Endothelial cell (in vitro differentiated cells): Measurements from ENCODE around the gene UBE3B. TPM values are rescaled to one million over a fixed set of nuclear protein-coding genes. Genes with fewer than 3 reads are reported as not detected.

Experiments
- DNase-seq: peaks from one replicate; pipeline ENCODE4 v3.0.0; 2021; ENCODE audit warnings: low spot score
- H3K27ac Mint-ChIP-seq: one replicate; pipeline ENCODE4 v1.8.0; 2021; ENCODE audit warnings: mixed read lengths, inconsistent platforms; ENCODE audit not compliant: unreplicated experiment
- H3K27me3 Mint-ChIP-seq: one replicate; pipeline ENCODE4 v1.8.0; 2021; ENCODE audit warnings: mild to moderate bottlenecking, moderate library complexity, mixed read lengths, inconsistent platforms; ENCODE audit not compliant: unreplicated experiment
- H3K36me3 Mint-ChIP-seq: one replicate; pipeline ENCODE4 v1.8.0; 2021; ENCODE audit warnings: mild to moderate bottlenecking, low read depth, mixed read lengths, inconsistent platforms; ENCODE audit not compliant: unreplicated experiment
- H3K4me1 Mint-ChIP-seq: one replicate; pipeline ENCODE4 v1.8.0; 2021; ENCODE audit warnings: mild to moderate bottlenecking, mixed read lengths, inconsistent platforms; ENCODE audit not compliant: unreplicated experiment
- H3K4me3 Mint-ChIP-seq: one replicate; pipeline ENCODE4 v1.8.0; 2021; ENCODE audit warnings: mild to moderate bottlenecking, mixed read lengths, inconsistent platforms; ENCODE audit not compliant: unreplicated experiment
- H3K9me3 Mint-ChIP-seq: one replicate; pipeline ENCODE4 v1.8.0; 2021; ENCODE audit warnings: mixed read lengths, inconsistent platforms; ENCODE audit not compliant: unreplicated experiment
- CTCF ChIP-seq: fragments of 200-600 bp; sonication (generic); IDR thresholded peaks from one replicate; pipeline ENCODE4 v1.5.0; 2021; ENCODE audit warnings: antibody characterized with exemption; ENCODE audit not compliant: unreplicated experiment
- total RNA-seq: library from RNA; stranded (reverse); fragmentation: NEBNext Ultra II Directional; extraction: Animal tissue kit (Norgen Biotek cat#: 25700); gene quantifications from one replicate; pipeline ENCODE4 v1.2.1, GENCODE V29; 2021; ENCODE audit not compliant: unreplicated experiment

UBE3B gene
- total RNA-seq, 1 donor from 2014 or later: 44.3 TPM

- Mint-ChIP-seq H3K4me1 (peaks cover 7% of the 10 kb centered on the region), H3K27me3 (peaks cover 6% of the 10 kb centered on the region), H3K36me3 (peaks cover 6% of the 10 kb centered on the region), H3K9me3 (no peaks in the 10 kb centered on the region), H3K4me3 (no peak overlapping the region), H3K27ac (no peak overlapping the region)
- DNase-seq: no peak
- no peak for TF ChIP-seq CTCF
Observed at GRCh38 chr12:109552971-109553370, 75.5 kb downstream of the UBE3B start.

GRCh38 chr12:109553483-109553882 is 76.0 kb downstream of the UBE3B start:
- no peaks in the 10 kb centered on the region for H3K9me3 Mint-ChIP-seq
- peaks cover 7% of the 10 kb centered on the region for H3K4me1 Mint-ChIP-seq
- H3K36me3 Mint-ChIP-seq: peaks cover 6% of the 10 kb centered on the region
- DNase-seq: no peak
- no peak overlapping the region for H3K4me3 Mint-ChIP-seq
- H3K27me3 Mint-ChIP-seq: peaks cover 6% of the 10 kb centered on the region
- H3K27ac Mint-ChIP-seq: no peak overlapping the region
- TF ChIP-seq CTCF: no peak

GRCh38 chr12:109553906-109554500 is 76.6 kb downstream of the UBE3B start:
- peaks cover 9% of the 10 kb centered on the region for H3K27me3 Mint-ChIP-seq

GRCh38 chr12:109554761-109555160 is 77.3 kb downstream of the UBE3B start:
- TF ChIP-seq CTCF: no peak
- no peak overlapping the region for H3K27ac Mint-ChIP-seq
- peaks cover 9% of the 10 kb centered on the region for H3K27me3 Mint-ChIP-seq
- no peaks in the 10 kb centered on the region for H3K9me3 Mint-ChIP-seq
- DNase-seq: no peak
- no peak overlapping the region for H3K4me3 Mint-ChIP-seq
- peaks cover 5% of the 10 kb centered on the region for H3K4me1 Mint-ChIP-seq
- peaks cover 6% of the 10 kb centered on the region for H3K36me3 Mint-ChIP-seq

More at GRCh38 chr12:109553906-109554500, 76.6 kb downstream of the UBE3B start:
- H3K27ac Mint-ChIP-seq: no peak overlapping the region
- H3K36me3 Mint-ChIP-seq: peaks cover 6% of the 10 kb centered on the region
- H3K4me1 Mint-ChIP-seq: peaks cover 9% of the 10 kb centered on the region
- H3K9me3 Mint-ChIP-seq: no peaks in the 10 kb centered on the region
- no peak for TF ChIP-seq CTCF
- DNase-seq: no peak
- no peak overlapping the region for H3K4me3 Mint-ChIP-seq

- no peak for DNase-seq
- Mint-ChIP-seq H3K4me1 (peaks cover 2% of the 10 kb centered on the region), H3K27ac (no peak overlapping the region), H3K36me3 (peaks cover 6% of the 10 kb centered on the region), H3K9me3 (no peaks in the 10 kb centered on the region), H3K27me3 (peaks cover 9% of the 10 kb centered on the region), H3K4me3 (no peak overlapping the region)
- no peak for TF ChIP-seq CTCF
Observed at GRCh38 chr12:109555431-109556315, 78.2 kb downstream of the UBE3B start.
